Measurements from ENCODE around the gene AP1M1.
A peak's percentile ranks its signal among the peaks of the same experiment; 100 is the strongest.
"Not testable (repeated sequence)": the region's sequence is repeated elsewhere in the genome, so short reads cannot be mapped to it uniquely, and the experiment has no call there.

The AP1M1 gene

GRCh38 chr19:16197622-16198369 lies at the start of gene AP1M1:
Gene AP1M1 (plus strand): TSS chr19:16197911. CDS start chr19:16198027, 116 bp downstream.
- peak; percentile 89 to 91 for DNase-seq

GRCh38 chr19:16148443-16149229 lies 49.1 kb upstream of the AP1M1 start:
- DNase-seq, result no peak

DNA sequence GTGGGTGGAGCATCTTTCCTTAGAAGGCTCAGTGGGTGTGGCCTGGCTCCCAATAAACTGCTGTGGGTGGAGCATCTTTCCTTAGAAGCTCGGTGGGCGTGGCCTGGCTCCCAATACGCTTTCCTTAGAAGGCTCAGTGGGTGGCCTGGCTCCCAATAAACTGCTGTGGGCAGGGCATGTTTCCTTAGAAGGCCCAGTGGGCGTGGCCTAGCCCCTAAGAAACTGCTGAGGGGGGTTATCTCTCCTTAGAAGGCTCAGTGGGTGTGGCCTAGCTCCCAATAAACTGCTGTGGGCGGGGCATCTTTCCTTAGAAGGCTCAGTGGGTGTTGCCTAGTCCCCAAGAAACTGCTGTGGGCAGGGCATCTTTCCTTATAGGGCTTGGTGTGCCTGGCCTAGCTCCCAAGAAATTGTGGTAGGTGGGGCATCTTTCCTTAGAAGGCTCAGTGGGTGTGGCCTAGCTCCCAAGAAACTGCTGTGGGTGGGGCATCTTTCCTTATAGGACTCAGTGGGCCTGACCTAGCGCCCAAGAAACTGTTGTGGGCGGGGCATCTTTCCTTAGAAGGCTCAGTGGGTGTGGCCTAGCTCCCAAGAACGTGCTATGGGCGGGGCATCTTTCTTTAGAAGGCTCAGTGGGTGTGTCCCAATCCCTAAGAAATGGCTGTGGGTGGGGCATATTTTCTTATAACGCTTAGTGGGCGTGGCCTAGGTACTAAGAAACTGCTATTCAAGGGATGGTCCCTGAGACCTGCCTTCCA lies 44.0 kb upstream of the AP1M1 start:
- DNase-seq, result no peak

DNA sequence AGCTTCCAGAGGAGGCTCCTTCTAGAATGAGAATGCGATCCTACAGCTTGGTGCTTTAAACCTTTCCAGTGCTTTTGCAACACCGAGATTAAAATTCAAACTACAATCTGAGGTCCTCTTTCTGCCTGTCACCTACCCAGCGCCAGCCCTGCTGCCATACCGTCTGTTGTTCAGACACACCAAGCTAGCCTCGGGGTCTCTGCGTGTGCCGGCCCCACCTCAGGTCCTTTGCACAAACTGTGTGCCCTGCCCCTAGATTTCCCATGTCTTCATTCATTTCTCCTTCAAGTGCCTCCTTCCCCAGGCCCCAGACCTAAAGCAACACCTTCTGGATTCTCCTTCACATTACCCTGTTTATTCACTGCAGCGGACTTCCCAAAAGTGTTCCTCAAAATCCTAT lies 43.2 kb upstream of the AP1M1 start:
- DNase-seq, result no peak

DNA sequence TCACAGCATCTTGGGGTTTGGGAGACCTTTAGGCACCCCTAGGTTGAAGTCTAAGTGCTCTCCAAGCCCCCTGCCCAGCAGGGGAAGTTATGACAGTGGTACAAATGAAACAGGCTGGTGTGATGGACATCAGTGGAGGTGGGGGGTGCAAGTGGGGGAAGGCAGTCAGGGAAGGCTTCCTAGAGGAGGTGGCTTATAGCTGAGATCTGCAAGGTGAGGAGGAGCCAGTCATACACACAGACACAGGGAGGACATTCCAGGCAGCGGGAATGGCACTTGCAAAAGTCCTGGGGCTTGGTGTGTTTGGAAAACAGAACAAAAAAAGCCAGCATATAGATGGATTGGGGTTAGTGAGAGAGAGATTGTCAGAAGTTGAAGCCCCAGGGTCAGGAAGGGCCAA lies 42.6 kb upstream of the AP1M1 start:
- no peak for DNase-seq

DNA sequence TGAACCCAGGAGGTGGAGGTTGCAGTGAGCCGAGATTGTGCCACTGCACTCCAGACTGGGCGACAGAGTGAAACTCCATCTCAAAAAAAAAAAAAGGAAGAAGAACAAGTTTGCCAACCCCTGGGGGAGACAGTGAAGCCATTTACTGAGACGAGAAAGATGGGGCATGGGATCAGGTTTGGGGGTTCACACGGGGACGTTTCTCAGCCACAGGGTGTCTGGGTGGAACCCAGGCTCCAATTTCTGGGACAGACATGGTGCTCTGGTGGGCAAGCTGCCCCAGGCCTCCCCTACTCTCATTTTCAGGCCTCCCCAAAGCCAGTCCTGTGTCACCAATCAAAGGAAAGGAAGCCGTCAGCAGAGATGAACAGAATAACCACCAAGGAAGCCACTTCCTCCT lies 40.8 kb upstream of the AP1M1 start:
- DNase-seq, result no peak

GRCh38 chr19:16157601-16158000 lies 40.1 kb upstream of the AP1M1 start:
- no peak for DNase-seq

GRCh38 chr19:16159655-16160054 lies 38.1 kb upstream of the AP1M1 start:
- DNase-seq, result no peak

GRCh38 chr19:16160445-16160942 lies 37.2 kb upstream of the AP1M1 start:
- no peak for DNase-seq

- no peak for DNase-seq
These were observed 36.7 kb upstream of the AP1M1 start for GRCh38 chr19:16160943-16161560.

DNA sequence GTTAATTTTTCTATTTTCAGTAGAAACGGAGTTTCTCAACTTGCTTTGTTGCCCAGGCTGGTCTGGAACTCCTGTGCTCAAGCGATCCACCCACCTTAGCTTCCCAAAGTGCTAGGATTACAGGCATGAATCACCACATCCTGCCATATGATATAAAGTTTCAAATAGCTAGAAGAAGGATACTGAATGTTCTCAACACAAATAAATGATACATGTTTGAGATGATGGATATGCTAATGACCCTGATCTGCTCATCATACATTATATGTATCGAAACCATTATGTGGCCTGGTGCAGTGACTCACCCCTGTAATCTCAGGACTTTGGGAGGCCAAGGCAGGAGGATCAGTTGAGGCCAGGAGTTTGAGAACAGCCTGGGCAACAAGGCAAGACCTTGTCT lies 35.9 kb upstream of the AP1M1 start:
- DNase-seq, result no peak

GRCh38 chr19:16164222-16164890 lies 33.4 kb upstream of the AP1M1 start:
- no peak for DNase-seq

DNA sequence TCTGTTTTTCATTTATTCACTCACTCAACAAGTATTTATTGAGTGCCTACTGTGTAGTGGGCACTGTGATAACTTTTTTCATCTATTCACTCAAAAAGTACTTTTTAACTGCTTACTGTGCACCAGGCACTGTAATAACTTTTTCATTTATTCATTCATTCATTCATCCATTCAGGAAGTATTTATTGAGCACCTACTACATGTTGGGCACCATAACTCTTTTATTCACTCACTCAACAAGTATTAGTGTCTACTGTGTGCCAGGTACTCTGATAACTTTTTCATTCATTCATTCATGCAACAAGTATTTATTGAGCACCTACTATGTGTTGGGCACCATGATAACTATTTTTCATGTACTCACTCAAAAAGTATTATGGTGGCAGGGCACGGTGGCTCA lies 31.3 kb upstream of the AP1M1 start:
- no peak for DNase-seq

GRCh38 chr19:16167055-16167454 lies 30.7 kb upstream of the AP1M1 start:
- no peak for DNase-seq

- DNase-seq, result peak; percentile 91 to 94
These were observed 29.1 kb upstream of the AP1M1 start for GRCh38 chr19:16168465-16169081.

DNA sequence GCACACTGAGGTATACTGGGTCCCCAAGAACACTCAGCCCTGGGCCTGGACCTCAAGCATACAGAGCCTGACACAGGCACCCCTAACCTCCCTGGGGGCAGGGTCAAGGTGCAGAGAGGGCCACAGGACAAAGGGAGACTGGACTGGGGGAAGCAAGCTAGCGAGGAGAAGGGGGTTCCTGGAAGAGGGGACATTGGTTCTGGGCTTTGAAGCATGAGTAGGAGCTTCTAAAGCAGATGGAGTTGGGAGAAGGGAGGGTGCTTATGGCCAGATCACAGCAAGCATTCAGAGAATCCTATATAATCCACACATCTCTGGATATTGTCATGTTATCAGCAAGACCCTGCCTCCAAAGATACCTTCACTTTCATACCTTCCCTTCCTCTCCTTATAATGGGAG lies 27.6 kb upstream of the AP1M1 start:
- no peak for DNase-seq

DNA sequence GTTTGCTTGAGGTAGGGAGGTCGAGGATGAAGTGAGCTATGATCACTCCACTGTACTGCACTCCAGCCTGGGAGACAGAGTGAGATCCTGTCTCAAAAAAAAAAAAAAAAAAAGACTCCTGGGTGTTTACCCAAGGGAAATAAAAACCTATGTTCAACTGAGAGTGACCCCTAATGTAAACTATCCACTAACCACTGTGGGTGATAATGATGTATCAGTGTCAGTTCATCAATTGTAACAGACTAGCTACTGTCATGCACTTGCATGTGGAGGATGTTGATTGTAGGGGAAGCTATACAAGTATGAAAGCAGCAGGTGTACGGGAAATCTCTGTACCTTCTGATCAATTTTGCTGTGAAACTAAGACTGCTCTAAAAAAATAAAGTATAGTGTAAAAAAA lies 21.8 kb upstream of the AP1M1 start:
- DNase-seq, result no peak

GRCh38 chr19:16178866-16179265 lies 18.8 kb upstream of the AP1M1 start:
- DNase-seq, result not testable (repeated sequence)

- DNase-seq, result no peak
These were observed 17.1 kb upstream of the AP1M1 start for GRCh38 chr19:16180611-16181010.

DNA sequence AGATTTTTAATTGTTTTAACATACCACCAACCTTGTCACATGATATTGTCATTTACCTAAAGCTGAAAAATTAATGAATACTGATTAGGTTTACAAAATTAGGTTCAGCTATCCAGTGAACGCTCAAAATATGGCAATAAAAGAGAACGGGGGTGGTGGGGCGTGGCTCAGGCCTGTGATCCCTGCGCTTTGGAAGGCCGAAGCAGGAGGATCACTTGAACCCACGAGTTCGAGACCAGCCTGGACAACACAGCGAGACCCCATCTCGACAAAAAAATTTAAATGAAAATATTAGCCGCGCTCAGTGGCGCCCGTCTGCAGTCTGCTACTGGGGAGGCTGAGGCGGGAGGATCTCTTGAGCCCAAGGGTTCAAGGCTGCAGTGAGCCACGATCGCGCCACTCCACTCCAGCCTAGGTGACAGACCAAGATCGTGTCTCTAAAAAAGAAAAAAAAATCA lies 13.0 kb upstream of the AP1M1 start:
- DNase-seq, result no peak

GRCh38 chr19:16185123-16185767 lies 12.5 kb upstream of the AP1M1 start, which contains the start of gene FAM32A:
Gene FAM32A (plus strand): TSS chr19:16185410. CDS start chr19:16185443, 33 bp downstream.
- DNase-seq, result peak; percentile 98 to 99

Measured in Kasumi-1 (cell line).